ENCODE data around the gene DAP. TPM values are rescaled to one million over a fixed set of nuclear protein-coding genes. Genes with fewer than 3 reads are reported as not detected.
A peak's percentile ranks its signal among the peaks of the same experiment; 100 is the strongest.

The DAP gene
- total and polyA plus RNA-seq, 8 donors, result 68.3 to 183 (median 132) TPM

- no peak for FAIRE-seq
Measured at GRCh38 chr5:10745133-10745532, 15.9 kb downstream of the DAP start.

GRCh38 chr5:10744681-10745080 lies 16.4 kb downstream of the DAP start:
- H3K9me3 ChIP-seq, result no peaks in the 10 kb centered on the region
- 72 to 84% methylated on average over 8 of the region's 8 CpGs for WGBS, 2 donors
- peaks cover 0 to 22% (median 4%) of the 10 kb centered on the region in 3 donors for H3K36me3 ChIP-seq
- H3K4me3 ChIP-seq, result no peak overlapping the region
- FAIRE-seq (no peak), ATAC-seq (no peak), DNase-seq (no peak)
- H3K4me1 ChIP-seq, result peaks cover 29 to 47% (median 42%) of the 10 kb centered on the region in 3 donors
- H3K27me3 ChIP-seq, result no peaks in the 10 kb centered on the region
- peak overlapping the region in 1 of 4 donors; percentile 10 for H3K27ac ChIP-seq
- no peak for TF ChIP-seq CTCF (IDR thresholded peaks at IDR 0.05)
- intact Hi-C loops (cut with DNase I), result no loop called here

More at GRCh38 chr5:10745133-10745532, 15.9 kb downstream of the DAP start:
- H3K4me3 ChIP-seq, result no peak overlapping the region
- peak overlapping the region in 2 of 4 donors; percentile 10 to 92 for H3K27ac ChIP-seq
- H3K36me3 ChIP-seq, result peaks cover 0 to 22% (median 4%) of the 10 kb centered on the region in 3 donors
- intact Hi-C loops (cut with DNase I), result no loop called here
- WGBS, 2 donors, result 43 to 45% methylated on average over 5 of the region's 5 CpGs
- H3K9me3 ChIP-seq, result no peaks in the 10 kb centered on the region
- no peak for DNase-seq
- no peaks in the 10 kb centered on the region for H3K27me3 ChIP-seq
- H3K4me1 ChIP-seq, result peaks cover 29 to 52% (median 47%) of the 10 kb centered on the region in 3 donors
- no peak for TF ChIP-seq CTCF (IDR thresholded peaks at IDR 0.05)
- ATAC-seq, result no peak

GRCh38 chr5:10743951-10744350 lies 17.1 kb downstream of the DAP start:
- peak overlapping the region in 1 of 4 donors; percentile 34 for H3K27ac ChIP-seq

GRCh38 chr5:10743526-10743925 lies 17.5 kb downstream of the DAP start:
- Histone ChIP-seq H3K27me3 (no peaks in the 10 kb centered on the region), H3K4me3 (no peak overlapping the region), H3K4me1 (peaks cover 24 to 40% (median 38%) of the 10 kb centered on the region in 3 donors), H3K36me3 (peaks cover 0 to 22% (median 4%) of the 10 kb centered on the region in 3 donors), H3K9me3 (no peaks in the 10 kb centered on the region), H3K27ac (peak overlapping the region in 1 of 4 donors; percentile 34)
- no peak for FAIRE-seq
- WGBS, 2 donors, result 60 to 65% methylated on average over 5 of the region's 5 CpGs
- no peak for TF ChIP-seq CTCF (IDR thresholded peaks at IDR 0.05)
- no peak for ATAC-seq
- intact Hi-C loops (cut with DNase I), result no loop called here
- DNase-seq, result no peak

More at GRCh38 chr5:10743951-10744350, 17.1 kb downstream of the DAP start:
- Histone ChIP-seq H3K36me3 (peaks cover 0 to 22% (median 4%) of the 10 kb centered on the region in 3 donors), H3K4me3 (no peak overlapping the region), H3K4me1 (peaks cover 28 to 40% (median 39%) of the 10 kb centered on the region in 3 donors), H3K9me3 (no peaks in the 10 kb centered on the region), H3K27me3 (no peaks in the 10 kb centered on the region)
- DNase-seq, result no peak
- no peak for TF ChIP-seq CTCF (IDR thresholded peaks at IDR 0.05)
- FAIRE-seq, result no peak
- intact Hi-C loops (cut with DNase I), result no loop called here
- no peak for ATAC-seq

GRCh38 chr5:10741661-10742060 lies 19.4 kb downstream of the DAP start:
- Histone ChIP-seq H3K27me3 (no peaks in the 10 kb centered on the region), H3K36me3 (peaks cover 0 to 31% (median 4%) of the 10 kb centered on the region in 3 donors), H3K9me3 (no peaks in the 10 kb centered on the region), H3K4me1 (peaks cover 17 to 34% (median 31%) of the 10 kb centered on the region in 3 donors), H3K27ac (peak overlapping the region in 2 of 4 donors; percentile 13 to 24), H3K4me3 (no peak overlapping the region)
- no peak for DNase-seq
- intact Hi-C loops (cut with DNase I), result no loop called here
- ATAC-seq, result peak in 3 of 4 donors; percentile 44 to 61 (median 44)
- WGBS, 2 donors, result 64 to 65% methylated on average over 9 of the region's 9 CpGs
- no peak for TF ChIP-seq CTCF (IDR thresholded peaks at IDR 0.05)
- no peak for FAIRE-seq

Data from pancreas (tissue), 10 donors.